ENCODE results near the gene CBFA2T2.

CBFA2T2 gene

GRCh38 chr20:33624399-33624798, 134.5 kb downstream of the CBFA2T2 start:
- Histone ChIP-seq H3K9me3 (no peaks in the 10 kb centered on the region), H3K4me3 (no peak overlapping the region), H3K27me3 (no peaks in the 10 kb centered on the region), H3K4me1 (no peaks in the 10 kb centered on the region), H3K27ac (no peak overlapping the region), H3K36me3 (peaks cover 35 to 75% (median 61%) of the 10 kb centered on the region in 3 donors)
- no peak for DNase-seq
- no peak for TF ChIP-seq CTCF (IDR thresholded peaks at IDR 0.05)
- intact Hi-C loops (cut with DNase I; ENCODE audit: low total_unique reads): no loop called here

GRCh38 chr20:33626190-33626589, 136.3 kb downstream of the CBFA2T2 start:
- no peaks in the 10 kb centered on the region for H3K4me1 ChIP-seq
- TF ChIP-seq CTCF (IDR thresholded peaks at IDR 0.05): no peak

GRCh38 chr20:33627577-33628216, 137.8 kb downstream of the CBFA2T2 start:
- H3K27me3 ChIP-seq: no peaks in the 10 kb centered on the region
- no peak overlapping the region for H3K4me3 ChIP-seq
- H3K4me1 ChIP-seq: no peaks in the 10 kb centered on the region
- no peak for DNase-seq
- no peak overlapping the region for H3K27ac ChIP-seq
- no peak for TF ChIP-seq CTCF (IDR thresholded peaks at IDR 0.05)
- H3K36me3 ChIP-seq: peaks cover 54 to 90% (median 87%) of the 10 kb centered on the region in 3 donors
- no peaks in the 10 kb centered on the region for H3K9me3 ChIP-seq
- intact Hi-C loops (cut with DNase I; ENCODE audit: low total_unique reads): no loop called here

More at GRCh38 chr20:33626190-33626589, 136.3 kb downstream of the CBFA2T2 start:
- DNase-seq: no peak
- H3K27ac ChIP-seq: no peak overlapping the region
- no peaks in the 10 kb centered on the region for H3K27me3 ChIP-seq
- no peaks in the 10 kb centered on the region for H3K9me3 ChIP-seq
- peaks cover 46 to 78% (median 77%) of the 10 kb centered on the region in 3 donors for H3K36me3 ChIP-seq
- no peak overlapping the region for H3K4me3 ChIP-seq
- intact Hi-C loops (cut with DNase I; ENCODE audit: low total_unique reads): no loop called here

- H3K4me3 ChIP-seq: no peak overlapping the region
- no peaks in the 10 kb centered on the region for H3K4me1 ChIP-seq
- H3K9me3 ChIP-seq: no peaks in the 10 kb centered on the region
- no peak for DNase-seq
- intact Hi-C loops (cut with DNase I; ENCODE audit: low total_unique reads): no loop called here
- no peaks in the 10 kb centered on the region for H3K27me3 ChIP-seq
- TF ChIP-seq CTCF (IDR thresholded peaks at IDR 0.05): no peak
- peaks cover 47 to 85% (median 83%) of the 10 kb centered on the region in 3 donors for H3K36me3 ChIP-seq
- no peak overlapping the region for H3K27ac ChIP-seq
These were observed 139.6 kb downstream of the CBFA2T2 start for GRCh38 chr20:33629533-33629932.

GRCh38 chr20:33629979-33630378, 140.1 kb downstream of the CBFA2T2 start:
- intact Hi-C loops (cut with DNase I; ENCODE audit: low total_unique reads): no loop called here
- Histone ChIP-seq H3K4me1 (no peaks in the 10 kb centered on the region), H3K4me3 (no peak overlapping the region), H3K27me3 (no peaks in the 10 kb centered on the region), H3K9me3 (no peaks in the 10 kb centered on the region), H3K36me3 (peaks cover 42 to 80% (median 78%) of the 10 kb centered on the region in 3 donors), H3K27ac (no peak overlapping the region)
- TF ChIP-seq CTCF (IDR thresholded peaks at IDR 0.05): no peak
- DNase-seq: no peak

Data from tibial artery (tissue), 4 donors.